ENCODE results near the gene CCNI2. TPM values are rescaled to one million over a fixed set of nuclear protein-coding genes. Genes with fewer than 3 reads are reported as not detected.
A peak's percentile ranks its signal among the peaks of the same experiment; 100 is the strongest.

CCNI2 gene
- total RNA-seq, 4 donors from 2014 or later: not detected

DNA sequence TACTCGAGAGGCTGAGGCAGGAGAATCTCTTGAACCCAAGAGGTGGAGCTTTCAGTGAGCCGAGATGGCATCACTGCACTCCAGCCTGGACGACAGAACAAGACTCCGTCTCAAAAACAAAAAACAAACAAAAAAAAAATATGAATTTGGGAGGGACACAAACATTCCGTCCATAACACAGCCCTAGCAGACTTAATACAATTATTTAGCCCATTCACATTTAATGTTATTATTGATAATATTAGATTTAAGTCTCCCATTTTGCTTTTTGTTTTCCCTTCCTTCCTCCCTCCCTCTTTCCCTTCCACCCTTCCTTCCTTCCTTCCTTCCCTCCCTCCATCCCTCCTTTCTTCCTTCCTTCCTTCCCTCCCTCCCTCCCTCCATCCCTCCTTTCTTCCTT lies 4.6 kb upstream of the CCNI2 start:
- H3K36me3 ChIP-seq: no peaks in the 10 kb centered on the region

DNA sequence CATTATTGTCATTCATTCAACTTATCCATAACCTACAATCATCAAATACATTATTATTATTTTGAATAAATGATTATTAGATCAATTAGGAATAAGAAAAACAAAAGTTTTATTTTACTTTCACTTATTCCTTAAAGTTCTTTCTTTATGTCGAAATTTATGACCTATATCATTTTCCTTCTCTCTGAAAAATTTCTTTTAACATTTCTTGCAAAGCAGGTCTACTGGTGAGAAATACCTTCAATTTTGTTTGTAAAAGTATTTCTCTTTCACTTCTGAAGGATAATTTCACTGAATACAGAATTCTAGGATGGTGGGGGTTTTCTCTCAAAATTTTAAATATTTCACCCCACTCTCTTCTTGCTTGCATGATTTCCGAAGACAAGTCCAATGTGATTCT lies 2.6 kb upstream of the CCNI2 start:
- peaks cover 0 to 64% of the 10 kb centered on the region in 2 donors for H3K27me3 ChIP-seq
- no peaks in the 10 kb centered on the region for H3K36me3 ChIP-seq
- no peak overlapping the region for H3K4me3 ChIP-seq
- no peak for DNase-seq (ENCODE audit: low spot score in 2 of 2)
- peaks cover 0 to 6% (median 0%) of the 10 kb centered on the region in 4 donors for H3K9me3 ChIP-seq
- 70 to 85% methylated on average over 2 of the region's 2 CpGs for WGBS, 2 donors
- TF ChIP-seq EP300 (IDR thresholded peaks at IDR 0.05) (no peak), POLR2A (IDR thresholded peaks at IDR 0.05) (no peak)
- TF ChIP-seq, protein P1, sequence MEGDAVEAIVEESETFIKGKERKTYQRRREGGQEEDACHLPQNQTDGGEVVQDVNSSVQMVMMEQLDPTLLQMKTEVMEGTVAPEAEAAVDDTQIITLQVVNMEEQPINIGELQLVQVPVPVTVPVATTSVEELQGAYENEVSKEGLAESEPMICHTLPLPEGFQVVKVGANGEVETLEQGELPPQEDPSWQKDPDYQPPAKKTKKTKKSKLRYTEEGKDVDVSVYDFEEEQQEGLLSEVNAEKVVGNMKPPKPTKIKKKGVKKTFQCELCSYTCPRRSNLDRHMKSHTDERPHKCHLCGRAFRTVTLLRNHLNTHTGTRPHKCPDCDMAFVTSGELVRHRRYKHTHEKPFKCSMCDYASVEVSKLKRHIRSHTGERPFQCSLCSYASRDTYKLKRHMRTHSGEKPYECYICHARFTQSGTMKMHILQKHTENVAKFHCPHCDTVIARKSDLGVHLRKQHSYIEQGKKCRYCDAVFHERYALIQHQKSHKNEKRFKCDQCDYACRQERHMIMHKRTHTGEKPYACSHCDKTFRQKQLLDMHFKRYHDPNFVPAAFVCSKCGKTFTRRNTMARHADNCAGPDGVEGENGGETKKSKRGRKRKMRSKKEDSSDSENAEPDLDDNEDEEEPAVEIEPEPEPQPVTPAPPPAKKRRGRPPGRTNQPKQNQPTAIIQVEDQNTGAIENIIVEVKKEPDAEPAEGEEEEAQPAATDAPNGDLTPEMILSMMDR (IDR thresholded peaks at IDR 0.05): no peak
- H3K4me1 ChIP-seq: peaks cover 0 to 12% (median 2%) of the 10 kb centered on the region in 4 donors
- no peak overlapping the region for H3K27ac ChIP-seq

More for the DNA sequence above, 4.6 kb upstream of the CCNI2 start:
- H3K27ac ChIP-seq: no peak overlapping the region
- 93 to 95% methylated on average over 5 of the region's 5 CpGs for WGBS, 2 donors
- H3K4me1 ChIP-seq: peaks cover 0 to 17% (median 2%) of the 10 kb centered on the region in 4 donors
- TF ChIP-seq, protein P1 (IDR thresholded peaks at IDR 0.05): no peak
- TF ChIP-seq POLR2A (IDR thresholded peaks at IDR 0.05) (no peak), EP300 (IDR thresholded peaks at IDR 0.05) (no peak)
- H3K4me3 ChIP-seq: no peak overlapping the region
- no peak for DNase-seq (ENCODE audit: low spot score in 2 of 2)
- H3K9me3 ChIP-seq: peaks cover 0 to 6% (median 0%) of the 10 kb centered on the region in 4 donors
- peaks cover 0 to 61% of the 10 kb centered on the region in 2 donors for H3K27me3 ChIP-seq

DNA sequence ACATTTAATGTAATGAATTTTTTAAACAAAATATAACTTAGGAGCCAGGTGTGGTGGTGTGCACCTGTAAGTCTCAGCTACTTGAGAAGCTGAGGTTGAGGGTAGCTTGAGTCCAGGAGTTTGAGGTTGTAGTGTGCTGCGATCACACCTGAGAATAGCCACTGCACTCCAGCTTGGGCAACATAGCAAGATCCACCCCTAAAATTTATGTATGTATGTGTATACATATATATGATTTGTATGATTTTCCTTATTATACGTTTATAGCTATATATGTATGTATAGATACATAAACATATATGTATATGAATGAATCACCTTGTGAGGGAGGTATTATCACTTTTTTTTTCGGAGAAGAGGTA lies 653 bp upstream of the CCNI2 start:
- WGBS, 2 donors: 27 to 32% methylated on average over 3 of the region's 3 CpGs
- Histone ChIP-seq H3K27me3 (peaks cover 0 to 60% of the 10 kb centered on the region in 2 donors), H3K4me1 (peaks cover 0 to 28% (median 3%) of the 10 kb centered on the region in 4 donors), H3K4me3 (no peak overlapping the region), H3K27ac (no peak overlapping the region), H3K9me3 (peaks cover 0 to 6% (median 0%) of the 10 kb centered on the region in 4 donors), H3K36me3 (no peaks in the 10 kb centered on the region)
- TF ChIP-seq, protein P1 (IDR thresholded peaks at IDR 0.05): no peak
- TF ChIP-seq POLR2A (IDR thresholded peaks at IDR 0.05): no peak
- no peak for TF ChIP-seq EP300 (IDR thresholded peaks at IDR 0.05)
- no peak for DNase-seq (ENCODE audit: low spot score in 2 of 2)

DNA sequence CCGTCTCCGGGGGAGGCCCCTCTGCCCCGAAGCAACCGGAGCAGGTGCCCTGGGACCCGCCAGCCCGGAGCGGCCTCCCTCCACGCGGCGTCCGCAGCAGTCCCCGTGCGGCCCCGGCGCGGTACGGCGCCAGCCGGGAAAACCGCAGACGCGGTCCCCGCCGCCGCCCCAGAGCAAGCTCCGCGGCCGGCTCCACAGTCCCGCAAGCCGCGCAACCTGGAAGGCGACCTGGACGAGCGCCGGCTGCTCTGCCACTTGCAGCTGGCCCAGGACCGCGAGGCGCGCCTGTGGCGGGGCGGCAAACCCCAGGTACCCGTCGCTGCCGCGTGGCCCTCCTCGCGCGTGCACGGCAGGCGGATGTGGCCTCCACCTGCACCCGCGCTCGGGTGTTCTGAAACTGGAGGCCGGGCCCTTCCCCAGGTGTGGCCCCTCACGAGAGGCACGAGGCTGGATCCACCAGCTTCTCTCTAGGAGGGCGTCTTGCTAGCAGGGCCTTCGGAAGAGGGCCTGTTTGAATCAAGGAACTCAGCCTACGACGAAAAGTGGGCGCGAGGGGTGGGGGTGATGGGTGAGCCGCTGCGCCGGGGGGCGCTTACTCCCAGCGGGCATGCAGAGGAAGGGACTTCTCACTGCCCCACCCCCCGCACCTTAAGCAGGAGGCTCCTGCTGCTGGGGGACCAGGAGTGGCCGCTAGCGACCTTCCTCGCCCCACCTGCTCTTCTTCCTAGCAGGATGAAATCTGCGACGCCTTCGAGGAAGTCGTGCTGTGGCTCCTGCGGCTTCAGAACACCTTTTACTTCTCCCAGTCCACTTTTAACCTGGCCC lies 602 bp downstream of the CCNI2 start:
- 52 to 68% methylated on average over 20 to 35 of the region's 76 CpGs for WGBS, 2 donors
- H3K27ac ChIP-seq: peak overlapping the region in 2 of 4 donors; percentile 4 to 66

More for the DNA sequence above, 602 bp downstream of the CCNI2 start:
- DNase-seq (ENCODE audit: low spot score in 2 of 2): no peak
- no peaks in the 10 kb centered on the region for H3K36me3 ChIP-seq
- H3K4me3 ChIP-seq: peak overlapping the region; percentile 8 to 53 (median 36)
- H3K4me1 ChIP-seq: peaks cover 0 to 32% (median 5%) of the 10 kb centered on the region in 4 donors
- H3K27me3 ChIP-seq: peaks cover 0 to 53% of the 10 kb centered on the region in 2 donors
- no peak for TF ChIP-seq POLR2A (IDR thresholded peaks at IDR 0.05)
- TF ChIP-seq, protein P1 (IDR thresholded peaks at IDR 0.05): no peak
- no peak for TF ChIP-seq EP300 (IDR thresholded peaks at IDR 0.05)
- H3K9me3 ChIP-seq: no peaks in the 10 kb centered on the region

All from tibial nerve (tissue), 4 donors.